Ovary (tissue), 9 donors: ENCODE data around the gene CTNNA1. TPM values are rescaled to one million over a fixed set of nuclear protein-coding genes. Genes with fewer than 3 reads are reported as not detected.
"Not testable (repeated sequence)": the region's sequence is repeated elsewhere in the genome, so short reads cannot be mapped to it uniquely, and the experiment has no call there.

Source experiments
- DNase-seq, 5 donors: peaks; one replicate each; pipeline ENCODE4 v3.0.0-alpha.2; 2019 to 2020
- H3K27ac ChIP-seq, 2 donors: fragments of 200-600 bp; one replicate each; pipeline versions ENCODE4 v1.5.1 to v1.8.0; 2019 to 2022
- H3K27me3 ChIP-seq: fragments of 200-600 bp; one replicate; pipeline ENCODE4 v1.8.0; 2022
- H3K36me3 ChIP-seq: fragments of 200-600 bp; sonication (generic); one replicate; pipeline ENCODE4 v1.5.1; 2019
- H3K4me1 ChIP-seq: one replicate; pipeline ENCODE4 v1.8.1; 2013; ENCODE audit warnings: mild to moderate bottlenecking, moderate library complexity; ENCODE audit not compliant: insufficient read depth
- H3K4me3 ChIP-seq: fragments of 200-600 bp; sonication (generic); one replicate; pipeline ENCODE4 v1.5.1; 2017
- H3K9me3 ChIP-seq, 2 donors: fragments of 200-600 bp in 1 of 2; sonication (generic) in 1 of 2; one replicate each; pipeline versions ENCODE4 v1.5.1 to v1.8.1; 2013 to 2019; ENCODE audit warnings: mild to moderate bottlenecking in 1 of 2, moderate library complexity in 1 of 2
- EP300 ChIP-seq: sonication (generic); formaldehyde crosslinking; IDR thresholded peaks from one replicate; pipeline ENCODE4 v1.6.1; 2017; ENCODE audit warnings: antibody characterized with exemption
- POLR2A ChIP-seq: fragments of 450-650 bp; IDR thresholded peaks from one replicate; pipeline ENCODE4 v1.6.1; 2017; ENCODE audit warnings: antibody characterized with exemption, mild to moderate bottlenecking, moderate library complexity
- WGBS, 3 donors: extraction: QIAGEN DNeasy Blood & Tissue Kit in 1 of 3; methylation state at CpG; one replicate each; pipeline versions ENCODE4 v1.1.5 to v1.1.7; 2013 to 2017; 5-methylcytosine and 5-hydroxymethylcytosine counted together
- intact Hi-C, 4 donors: fragments of 100-400 bp; cut with DNase I; formaldehyde crosslinking; loops; one replicate each; pipeline versions ENCODE4 v1.11.0 to v1.15.1; 2022 to 2023
- polyA plus RNA-seq, 2 donors: library from polyadenylated mRNA; stranded (reverse); fragments of 200-250 nt in 1 of 2; fragments of 350-450 nt in 1 of 2; fragmentation: Illumina TruSeq in 1 of 2; extraction: RNeasy Lipid Tissue Mini Kit (QIAGEN cat#74804) in 1 of 2; gene quantifications; one replicate each; pipeline ENCODE4 v1.2.3, GENCODE V29; 2013 to 2014
- total RNA-seq, 7 donors: library from RNA; depleted of rRNA in 2 of 7; stranded (reverse); fragments of >200 nt in 2 of 7; fragmentation: NEBNext Ultra II Directional in 3 of 7; extraction: Animal tissue kit (Norgen Biotek cat#: 25700) in 3 of 7; gene quantifications; one replicate each; pipeline versions ENCODE4 v1.1.0 to v1.2.4, GENCODE V29; 2016 to 2023
- TF ChIP-seq, protein P1 (sequence below), 3 donors: fragments of 450-650 bp in 2 of 3; fragments of 200-600 bp in 1 of 3; IDR thresholded peaks; one replicate each; pipeline versions ENCODE4 v1.5.1 to v1.8.0; 2016 to 2022; ENCODE audit warnings: antibody characterized with exemption in 3 of 3, mild to moderate bottlenecking in 1 of 3
- donor health status: DM: no; HTN: no; CAD: no; lungs with moderate emphysema.
- donor health status: DM: no; HTN: no; CAD: no.
- donor health status: Bipolar disorder and iron deficiency.
- donor health status: DM: yes; HTN: yes; CAD: no.
- donor health status: DM: no; HTN: no; CAD: no.
- donor health status: DM: yes; HTN: yes; CAD: no.

Gene CTNNA1
- total and polyA plus RNA-seq, 9 donors = 125 to 306 (median 230) TPM

DNA sequence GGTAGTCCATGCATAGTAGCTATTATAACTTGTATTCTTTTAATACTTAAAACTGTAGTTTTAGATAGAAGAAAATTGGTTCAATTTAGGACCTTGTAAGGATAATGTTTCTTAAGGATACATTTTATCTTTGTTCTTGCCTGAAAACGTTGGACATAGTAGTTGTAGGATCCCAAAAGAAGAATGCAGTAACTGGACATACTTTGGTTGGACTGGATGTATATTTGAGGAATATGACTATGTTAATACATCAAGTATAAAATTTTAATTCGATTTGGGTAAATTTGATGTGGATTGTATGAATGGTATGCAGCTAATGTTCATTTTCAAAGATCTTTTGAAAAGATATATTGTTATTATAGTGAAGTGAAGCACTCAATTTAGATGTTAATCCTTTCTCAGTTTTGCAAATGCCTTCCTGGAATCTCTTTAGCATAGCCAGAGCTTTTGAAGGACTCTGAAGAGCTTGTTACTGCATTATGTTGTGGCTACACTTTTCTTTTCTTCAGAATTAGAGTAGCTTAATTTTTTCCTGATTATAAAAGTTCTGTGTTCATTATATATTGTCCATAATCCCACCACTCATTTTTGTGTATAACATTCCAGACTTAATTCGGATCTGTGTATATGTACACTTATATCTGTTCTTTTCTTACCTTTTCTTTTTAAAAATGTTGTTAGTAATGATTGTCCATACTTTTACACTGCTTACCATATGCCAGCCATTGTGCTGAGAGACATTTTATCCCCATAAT is 80.7 kb downstream of the CTNNA1 start:
- TF ChIP-seq, protein P1, sequence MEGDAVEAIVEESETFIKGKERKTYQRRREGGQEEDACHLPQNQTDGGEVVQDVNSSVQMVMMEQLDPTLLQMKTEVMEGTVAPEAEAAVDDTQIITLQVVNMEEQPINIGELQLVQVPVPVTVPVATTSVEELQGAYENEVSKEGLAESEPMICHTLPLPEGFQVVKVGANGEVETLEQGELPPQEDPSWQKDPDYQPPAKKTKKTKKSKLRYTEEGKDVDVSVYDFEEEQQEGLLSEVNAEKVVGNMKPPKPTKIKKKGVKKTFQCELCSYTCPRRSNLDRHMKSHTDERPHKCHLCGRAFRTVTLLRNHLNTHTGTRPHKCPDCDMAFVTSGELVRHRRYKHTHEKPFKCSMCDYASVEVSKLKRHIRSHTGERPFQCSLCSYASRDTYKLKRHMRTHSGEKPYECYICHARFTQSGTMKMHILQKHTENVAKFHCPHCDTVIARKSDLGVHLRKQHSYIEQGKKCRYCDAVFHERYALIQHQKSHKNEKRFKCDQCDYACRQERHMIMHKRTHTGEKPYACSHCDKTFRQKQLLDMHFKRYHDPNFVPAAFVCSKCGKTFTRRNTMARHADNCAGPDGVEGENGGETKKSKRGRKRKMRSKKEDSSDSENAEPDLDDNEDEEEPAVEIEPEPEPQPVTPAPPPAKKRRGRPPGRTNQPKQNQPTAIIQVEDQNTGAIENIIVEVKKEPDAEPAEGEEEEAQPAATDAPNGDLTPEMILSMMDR (IDR thresholded peaks at IDR 0.05) = no peak
- TF ChIP-seq EP300 = no peak
- no peak for TF ChIP-seq POLR2A
- no peak for DNase-seq
- Histone ChIP-seq H3K4me1 (no peaks in the 10 kb centered on the region), H3K27ac (no peak overlapping the region), H3K4me3 (no peak overlapping the region), H3K36me3 (no peaks in the 10 kb centered on the region), H3K9me3 (no peaks in the 10 kb centered on the region), H3K27me3 (no peaks in the 10 kb centered on the region)
- 34 to 42% (median 36%) methylated on average over 3 of the region's 3 CpGs for WGBS, 3 donors
- intact Hi-C loops = no loop called here

DNA sequence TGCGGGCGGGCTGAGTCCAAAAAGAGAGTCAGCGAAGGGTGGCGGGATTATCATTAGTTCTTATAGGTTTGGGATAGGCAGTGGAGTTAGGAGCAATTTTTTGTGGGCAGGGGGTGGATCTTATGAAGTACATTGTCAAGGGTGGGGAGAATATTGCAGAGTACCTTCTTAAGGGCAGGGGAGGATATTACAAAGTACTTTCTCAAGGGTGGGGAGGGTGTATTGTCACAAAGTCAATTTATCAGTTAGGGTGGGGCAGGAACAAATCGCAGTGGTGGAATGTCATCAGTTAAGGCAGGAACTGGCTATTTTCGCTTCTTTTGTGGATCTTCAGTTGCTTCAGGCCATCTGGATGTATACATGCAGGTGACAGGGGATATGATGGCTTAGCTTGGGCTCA is 81.6 kb downstream of the CTNNA1 start:
- DNase-seq, intact Hi-C loops, H3K4me1 ChIP-seq, H3K9me3 ChIP-seq, H3K27me3 ChIP-seq, H3K4me3 ChIP-seq, H3K27ac ChIP-seq, H3K36me3 ChIP-seq: not testable (repeated sequence)
- WGBS, 3 donors = 95 to 97% (median 96%) methylated on average over 6 of the region's 6 CpGs

DNA sequence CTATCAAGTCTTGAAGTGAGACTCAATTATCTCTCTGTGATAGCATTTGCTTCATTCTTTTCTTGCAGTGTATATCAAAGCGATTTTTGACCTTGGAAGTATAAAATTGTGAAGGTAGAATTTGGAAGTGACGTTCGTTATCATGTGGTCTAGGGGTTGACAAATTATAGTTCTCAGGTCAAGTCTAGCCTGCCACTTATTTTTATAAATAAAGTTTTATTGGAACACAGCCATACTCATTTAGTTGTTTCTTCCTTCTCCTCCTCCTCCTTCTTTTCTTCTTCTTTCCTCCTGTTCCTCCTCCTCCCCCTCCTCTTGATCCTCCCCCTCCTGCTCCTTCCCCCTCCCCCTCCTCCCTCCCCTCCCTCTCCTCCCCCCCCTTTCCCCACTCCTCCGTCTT is 83.9 kb downstream of the CTNNA1 start:
- Histone ChIP-seq H3K27ac (no peak overlapping the region), H3K9me3 (no peaks in the 10 kb centered on the region), H3K36me3 (no peaks in the 10 kb centered on the region), H3K4me1 (peaks cover 2% of the 10 kb centered on the region), H3K27me3 (no peaks in the 10 kb centered on the region), H3K4me3 (no peak overlapping the region)
- intact Hi-C loops = no loop called here
- no peak for DNase-seq
- TF ChIP-seq, protein P1 (IDR thresholded peaks at IDR 0.05) = no peak
- TF ChIP-seq EP300 (no peak), POLR2A (no peak)
- WGBS, 3 donors = 85 to 94% (median 93%) methylated on average over 4 of the region's 4 CpGs

DNA sequence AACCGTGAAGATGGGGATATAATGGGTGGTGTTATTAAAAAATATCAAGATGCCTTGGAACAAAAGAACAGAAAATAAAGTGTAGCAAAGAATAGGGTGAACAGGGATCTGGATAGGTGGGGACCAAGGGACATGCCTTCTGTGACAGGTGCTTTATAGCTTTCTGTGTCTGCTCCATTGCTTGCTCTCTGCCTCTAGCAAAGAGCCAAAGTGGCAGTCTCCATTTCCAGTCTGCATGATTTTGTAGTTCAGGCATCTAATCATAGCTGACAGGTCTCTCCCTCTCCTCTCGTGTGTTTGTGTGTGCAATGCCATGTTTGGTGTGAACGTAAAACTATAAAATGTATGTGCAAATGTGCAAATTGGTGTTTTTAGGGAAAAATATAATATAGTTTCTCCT is 86.9 kb downstream of the CTNNA1 start:
- Histone ChIP-seq H3K4me3 (no peak overlapping the region), H3K36me3 (no peaks in the 10 kb centered on the region), H3K9me3 (no peaks in the 10 kb centered on the region), H3K27ac (no peak overlapping the region), H3K27me3 (no peaks in the 10 kb centered on the region), H3K4me1 (peaks cover 8% of the 10 kb centered on the region)
- no peak for DNase-seq
- intact Hi-C loops = no loop called here
- WGBS, 3 donors = 84% methylated on average over 3 of the region's 3 CpGs
- TF ChIP-seq, protein P1 (IDR thresholded peaks at IDR 0.05) = no peak
- TF ChIP-seq EP300 (no peak), POLR2A (no peak)

DNA sequence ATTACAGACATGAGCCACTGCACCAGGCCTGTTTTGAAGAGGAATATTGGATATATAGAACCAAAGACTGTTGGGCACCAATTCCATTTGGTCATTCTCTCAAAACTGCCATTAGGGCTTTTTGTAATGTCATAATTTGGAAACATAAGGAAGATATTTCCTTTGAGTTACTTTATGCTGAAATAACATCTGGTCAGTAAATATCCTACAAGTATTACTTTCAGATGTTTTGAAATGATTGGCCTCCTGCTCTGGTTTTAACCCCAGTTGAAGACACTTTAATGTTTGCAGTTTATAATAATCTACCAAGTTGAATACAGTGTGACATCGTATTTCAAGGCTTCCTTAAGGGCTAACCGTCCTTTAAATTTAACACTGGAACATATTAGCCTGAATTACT is 88.3 kb downstream of the CTNNA1 start:
- intact Hi-C loops = no loop called here

More for the DNA sequence above, 88.3 kb downstream of the CTNNA1 start:
- DNase-seq = no peak
- no peaks in the 10 kb centered on the region for H3K36me3 ChIP-seq
- TF ChIP-seq EP300 (no peak), POLR2A (no peak)
- TF ChIP-seq, protein P1 (IDR thresholded peaks at IDR 0.05) = no peak
- 55 to 78% (median 57%) methylated on average over 2 of the region's 2 CpGs for WGBS, 3 donors
- H3K27ac ChIP-seq = no peak overlapping the region
- H3K4me3 ChIP-seq = no peak overlapping the region
- H3K9me3 ChIP-seq = no peaks in the 10 kb centered on the region
- peaks cover 8% of the 10 kb centered on the region for H3K4me1 ChIP-seq
- H3K27me3 ChIP-seq = no peaks in the 10 kb centered on the region
